ENCODE data around the gene NRM. TPM values are rescaled to one million over a fixed set of nuclear protein-coding genes. Genes with fewer than 3 reads are reported as not detected.

Gene NRM, protein sequence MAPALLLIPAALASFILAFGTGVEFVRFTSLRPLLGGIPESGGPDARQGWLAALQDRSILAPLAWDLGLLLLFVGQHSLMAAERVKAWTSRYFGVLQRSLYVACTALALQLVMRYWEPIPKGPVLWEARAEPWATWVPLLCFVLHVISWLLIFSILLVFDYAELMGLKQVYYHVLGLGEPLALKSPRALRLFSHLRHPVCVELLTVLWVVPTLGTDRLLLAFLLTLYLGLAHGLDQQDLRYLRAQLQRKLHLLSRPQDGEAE
- 20.5 to 30.6 TPM (median 26.1 TPM) in 5 replicates for total RNA-seq (2022; extraction: Qiagen RNA extraction; ENCODE audit: low read depth)

GRCh38 chr6:30690403-30691207, at the start of gene NRM:
Gene NRM (minus strand): TSS chr6:30690984. CDS start chr6:30690974, 10 bp downstream.

DNA sequence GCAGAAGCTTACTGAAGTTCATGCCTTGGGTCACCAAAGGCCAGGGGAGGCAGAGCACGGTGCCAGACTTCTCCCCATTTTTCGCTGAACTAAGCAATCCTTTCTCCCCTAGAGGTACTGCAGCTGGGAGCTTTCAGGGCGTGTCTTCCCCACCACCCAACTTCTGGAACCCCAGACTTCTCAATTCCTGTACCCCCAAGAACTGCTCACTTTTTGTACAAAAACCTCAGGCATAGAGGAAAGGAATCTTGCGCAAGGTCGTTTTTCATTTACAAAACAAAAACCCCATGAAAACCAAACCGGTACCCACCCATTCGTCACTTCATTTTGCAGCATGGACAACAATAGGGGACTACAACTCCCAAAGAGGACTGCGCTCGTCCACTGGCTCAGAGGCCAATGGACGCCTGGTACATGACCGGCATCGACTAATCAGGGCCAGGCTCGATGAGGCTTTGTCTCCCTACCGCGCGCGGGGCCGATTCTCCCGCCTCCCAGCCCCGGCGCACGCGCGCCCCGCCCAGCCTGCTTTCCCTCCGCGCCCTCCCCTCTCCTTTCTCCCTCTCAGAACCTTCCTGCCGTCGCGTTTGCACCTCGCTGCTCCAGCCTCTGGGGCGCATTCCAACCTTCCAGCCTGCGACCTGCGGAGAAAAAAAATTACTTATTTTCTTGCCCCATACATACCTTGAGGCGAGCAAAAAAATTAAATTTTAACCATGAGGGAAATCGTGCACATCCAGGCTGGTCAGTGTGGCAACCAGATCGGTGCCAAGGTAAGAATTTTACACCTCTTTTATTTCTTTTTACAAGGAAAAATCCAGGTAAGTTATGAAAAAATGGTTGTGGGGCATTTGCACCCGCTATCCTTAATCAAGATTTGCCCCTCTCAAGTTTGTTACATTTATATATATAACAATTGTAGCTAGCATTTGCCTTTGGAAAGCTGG, 29.3 kb upstream of the NRM start, which contains the start of gene TUBB:
Gene TUBB (plus strand): TSS at position 562 of the 947 bp plus-strand sequence. CDS start 155 bp downstream, at position 717.

GRCh38 chr6:30717129-30717844, 26.5 kb upstream of the NRM start, which contains the start of gene MDC1:
Gene MDC1 (minus strand): TSS chr6:30717281. CDS start chr6:30715175, 2,106 bp downstream.

GRCh38 chr6:30686009-30686907, 4.5 kb downstream of the NRM start, which contains the start of gene PPP1R18:
Gene PPP1R18 (minus strand): TSS chr6:30686645. CDS start chr6:30686018, 627 bp downstream.

DNA sequence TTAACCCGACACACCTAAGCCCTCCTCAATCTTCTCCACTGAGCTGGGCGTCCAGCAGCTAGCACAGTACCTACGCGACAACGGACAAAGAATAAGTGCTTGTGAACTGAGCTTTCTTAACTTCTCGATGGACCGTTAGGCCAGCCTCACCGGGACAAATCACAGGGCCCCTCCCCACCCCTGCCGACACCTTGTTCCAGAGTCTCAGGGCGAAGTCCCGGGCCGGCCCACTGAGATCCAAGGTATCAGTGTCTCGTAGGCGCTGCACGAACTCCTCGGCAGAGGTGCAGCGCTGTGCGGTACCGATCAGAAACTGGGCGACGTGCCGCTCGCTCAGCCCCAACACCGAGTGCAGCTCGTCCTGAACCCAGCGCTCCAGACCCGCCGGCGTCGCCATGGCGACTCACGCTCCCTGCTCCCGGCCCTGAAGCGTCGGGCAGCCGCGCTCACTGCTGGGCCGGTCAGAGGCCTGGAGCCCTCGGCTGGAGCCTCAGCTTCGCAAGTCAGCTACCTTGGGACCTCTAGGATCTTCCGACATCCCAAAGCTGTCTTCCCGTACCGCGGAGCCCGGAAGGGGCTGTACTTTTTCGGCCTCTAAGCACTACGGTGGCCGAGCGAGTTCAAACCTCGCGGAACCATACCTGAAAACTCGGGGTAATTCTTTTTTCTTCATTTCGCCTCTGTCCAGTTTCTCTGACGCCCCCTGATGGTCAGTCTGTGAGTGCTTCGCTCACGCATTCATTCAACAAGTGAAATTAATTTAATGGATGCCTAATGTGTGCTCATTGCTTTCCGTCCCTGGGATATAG, 18.1 kb downstream of the NRM start, which contains the start of gene DHX16:
Gene DHX16 (minus strand): TSS at position 562 of the 809 bp plus-strand sequence. CDS start 165 bp downstream, at position 397.

GRCh38 chr6:30646450-30647241, 44.1 kb downstream of the NRM start, which contains the start of gene C6orf136:
Gene C6orf136 (plus strand): TSS chr6:30647133. CDS start chr6:30647232, 99 bp downstream.

Other genes starting within 250 kb of the NRM start
- gene HLA-E, start 201.5 kb downstream of the NRM start, total RNA-seq (2022; extraction: Qiagen RNA extraction; ENCODE audit: low read depth), result 60.5 to 67.0 TPM (median 61.0 TPM) in 5 replicates
- gene GNL1, start 134.5 kb downstream of the NRM start, total RNA-seq (2022; extraction: Qiagen RNA extraction; ENCODE audit: low read depth), result 26.4 to 35.9 TPM (median 35.3 TPM) in 5 replicates
- gene PRR3, start 133.7 kb downstream of the NRM start, total RNA-seq (2022; extraction: Qiagen RNA extraction; ENCODE audit: low read depth), result 15.3 to 16.8 TPM (median 16.2 TPM) in 5 replicates
- gene ABCF1, start 119.5 kb downstream of the NRM start, total RNA-seq (2022; extraction: Qiagen RNA extraction; ENCODE audit: low read depth), result 46.8 to 53.5 TPM (median 48.8 TPM) in 5 replicates
- gene PPP1R10, start 73.7 kb downstream of the NRM start, total RNA-seq (2022; extraction: Qiagen RNA extraction; ENCODE audit: low read depth), result 28.2 to 45.7 TPM (median 30.2 TPM) in 5 replicates
- 68.5 to 99.0 TPM (median 70.9 TPM) in 5 replicates for gene MRPS18B, start 73.1 kb downstream of the NRM start, total RNA-seq (2022; extraction: Qiagen RNA extraction; ENCODE audit: low read depth)
- 4.4 to 6.1 TPM (median 5.5 TPM) in 5 replicates for gene ATAT1, start 64.1 kb downstream of the NRM start, total RNA-seq (2022; extraction: Qiagen RNA extraction; ENCODE audit: low read depth)
- gene C6orf136, start 43.9 kb downstream of the NRM start, total RNA-seq (2022; extraction: Qiagen RNA extraction; ENCODE audit: low read depth), result 9.9 to 15.6 TPM (median 13.1 TPM) in 5 replicates
- gene DHX16, start 18.0 kb downstream of the NRM start, total RNA-seq (2022; extraction: Qiagen RNA extraction; ENCODE audit: low read depth), result 25.2 to 28.6 TPM (median 27.3 TPM) in 5 replicates
- 41.1 to 45.8 TPM (median 42.7 TPM) in 5 replicates for gene PPP1R18, start 4.3 kb downstream of the NRM start, total RNA-seq (2022; extraction: Qiagen RNA extraction; ENCODE audit: low read depth)
- 14.8 to 21.4 TPM (median 16.4 TPM) in 5 replicates for gene MDC1, start 26.3 kb upstream of the NRM start, total RNA-seq (2022; extraction: Qiagen RNA extraction; ENCODE audit: low read depth)
- gene TUBB, start 29.4 kb upstream of the NRM start, total RNA-seq (2022; extraction: Qiagen RNA extraction; ENCODE audit: low read depth), result 773 to 946 TPM (median 885 TPM) in 5 replicates
- 79.1 to 93.4 TPM (median 90.3 TPM) in 5 replicates for gene FLOT1, start 51.7 kb upstream of the NRM start, total RNA-seq (2022; extraction: Qiagen RNA extraction; ENCODE audit: low read depth)
- gene IER3, start 53.6 kb upstream of the NRM start, total RNA-seq (2022; extraction: Qiagen RNA extraction; ENCODE audit: low read depth), result 66.7 to 100 TPM (median 95.1 TPM) in 5 replicates
- gene DDR1, start 193.5 kb upstream of the NRM start, total RNA-seq (2022; extraction: Qiagen RNA extraction; ENCODE audit: low read depth), result 52.0 to 64.5 TPM (median 60.6 TPM) in 5 replicates
- gene GTF2H4, start 217.2 kb upstream of the NRM start, total RNA-seq (2022; extraction: Qiagen RNA extraction; ENCODE audit: low read depth), result 18.6 to 23.4 TPM (median 19.9 TPM) in 5 replicates
- gene VARS2, start 223.3 kb upstream of the NRM start, total RNA-seq (2022; extraction: Qiagen RNA extraction; ENCODE audit: low read depth), result 11.0 to 15.5 TPM (median 13.3 TPM) in 5 replicates
- not detected in 5 replicates for gene SFTA2, start 241.2 kb upstream of the NRM start, total RNA-seq (2022; extraction: Qiagen RNA extraction; ENCODE audit: low read depth)
- 0.03 to 0.09 TPM (median 0.06 TPM) in 4 of 5 replicates, not detected in the other for gene MUCL3, start 250.0 kb upstream of the NRM start, total RNA-seq (2022; extraction: Qiagen RNA extraction; ENCODE audit: low read depth)

Data from A549 treated with GW870086 at 1 μM for 4 hours (cell line).